ENCODE results near the gene STAB1. TPM values are rescaled to one million over a fixed set of nuclear protein-coding genes. Genes with fewer than 3 reads are reported as not detected.
A peak's percentile ranks its signal among the peaks of the same experiment; 100 is the strongest.

STAB1 gene
- total and polyA plus RNA-seq, 2 donors (not counting 1 experiment from before 2014, with no cell fraction given): under 0.01 to 0.09 TPM

DNA sequence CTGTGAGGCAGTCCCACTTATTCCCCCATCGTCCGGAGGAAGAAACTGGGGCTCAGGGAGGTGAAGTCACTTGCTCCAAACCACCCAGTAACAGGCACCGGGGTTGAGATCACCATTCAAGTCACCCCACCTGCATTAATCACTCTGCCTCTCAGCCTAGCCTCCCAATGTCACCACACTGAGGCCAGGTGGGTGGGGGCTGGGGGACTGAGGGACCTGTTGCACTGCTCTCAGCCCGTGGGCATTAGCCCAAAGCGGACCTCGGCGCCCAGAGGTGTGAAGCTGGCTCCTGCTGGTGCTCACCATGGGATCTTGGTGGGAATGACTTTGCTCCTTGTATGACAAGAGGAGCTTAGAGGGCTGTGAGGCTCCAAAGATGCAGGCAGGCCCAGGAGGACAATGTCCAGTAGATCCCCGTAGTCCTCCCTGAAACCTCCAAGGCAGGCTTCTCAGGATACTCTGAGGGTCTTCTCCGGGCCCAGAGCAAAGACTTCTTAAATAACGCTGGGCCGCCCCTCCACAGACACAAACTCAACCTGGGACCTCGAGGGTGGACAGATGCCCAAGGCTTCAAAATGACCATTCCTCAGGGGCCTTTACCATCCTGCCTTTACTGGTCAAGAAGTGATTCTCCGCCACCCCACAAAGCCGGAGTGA is 36.9 kb downstream of the STAB1 start:
- peaks cover 11% of the 10 kb centered on the region for H3K36me3 ChIP-seq (ENCODE audit: control insufficient read depth, insufficient read depth, low read length)
- no peaks in the 10 kb centered on the region for H3K27me3 ChIP-seq (ENCODE audit: control insufficient read depth, insufficient read depth, low read length)
- H3K4me2 ChIP-seq (ENCODE audit: extremely low read depth, insufficient read depth, low read length): peak overlapping the region; percentile 85
- no peaks in the 10 kb centered on the region for H3K9me3 ChIP-seq (ENCODE audit: control insufficient read depth, insufficient read depth, low read depth, low read length)
- peaks cover 27% of the 10 kb centered on the region for H3K79me2 ChIP-seq (ENCODE audit: control insufficient read depth, insufficient read depth, low read length)
- H3K9ac ChIP-seq (ENCODE audit: insufficient read depth, low read length): peak overlapping the region; percentile 23
- peak overlapping the region; percentile 23 for H3K27ac ChIP-seq (ENCODE audit: insufficient read depth, low read length)
- peak overlapping the region; percentile 61 to 80 (median 70) for H3K4me3 ChIP-seq (replicated peaks in 1 of 4; ENCODE audit: control extremely low read depth in 1 of 4, insufficient read depth in 1 of 4, low read depth in 3 of 4, low read length in 4 of 4)
- no peaks in the 10 kb centered on the region for H4K20me1 ChIP-seq (ENCODE audit: control insufficient read depth, extremely low read depth, insufficient read depth, low read length)
- TF ChIP-seq, protein P1, sequence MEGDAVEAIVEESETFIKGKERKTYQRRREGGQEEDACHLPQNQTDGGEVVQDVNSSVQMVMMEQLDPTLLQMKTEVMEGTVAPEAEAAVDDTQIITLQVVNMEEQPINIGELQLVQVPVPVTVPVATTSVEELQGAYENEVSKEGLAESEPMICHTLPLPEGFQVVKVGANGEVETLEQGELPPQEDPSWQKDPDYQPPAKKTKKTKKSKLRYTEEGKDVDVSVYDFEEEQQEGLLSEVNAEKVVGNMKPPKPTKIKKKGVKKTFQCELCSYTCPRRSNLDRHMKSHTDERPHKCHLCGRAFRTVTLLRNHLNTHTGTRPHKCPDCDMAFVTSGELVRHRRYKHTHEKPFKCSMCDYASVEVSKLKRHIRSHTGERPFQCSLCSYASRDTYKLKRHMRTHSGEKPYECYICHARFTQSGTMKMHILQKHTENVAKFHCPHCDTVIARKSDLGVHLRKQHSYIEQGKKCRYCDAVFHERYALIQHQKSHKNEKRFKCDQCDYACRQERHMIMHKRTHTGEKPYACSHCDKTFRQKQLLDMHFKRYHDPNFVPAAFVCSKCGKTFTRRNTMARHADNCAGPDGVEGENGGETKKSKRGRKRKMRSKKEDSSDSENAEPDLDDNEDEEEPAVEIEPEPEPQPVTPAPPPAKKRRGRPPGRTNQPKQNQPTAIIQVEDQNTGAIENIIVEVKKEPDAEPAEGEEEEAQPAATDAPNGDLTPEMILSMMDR (conservative IDR thresholded peaks at IDR 0.05 in 1 of 2, IDR thresholded peaks at IDR 0.05 in 1 of 2; ENCODE audit: low read depth in 1 of 2, low read length in 2 of 2): no peak
- no peak for TF ChIP-seq EZH2 (IDR thresholded peaks at IDR 0.05; ENCODE audit: low read length, missing control alignments)
- no peak overlapping the region for H2AFZ ChIP-seq (ENCODE audit: low read length)
- peaks cover 24% of the 10 kb centered on the region for H3K4me1 ChIP-seq (ENCODE audit: control insufficient read depth, extremely low read depth, insufficient read depth, low read length)
- no peak for DNase-seq (ENCODE audit: low read depth in 2 of 2)

DNA sequence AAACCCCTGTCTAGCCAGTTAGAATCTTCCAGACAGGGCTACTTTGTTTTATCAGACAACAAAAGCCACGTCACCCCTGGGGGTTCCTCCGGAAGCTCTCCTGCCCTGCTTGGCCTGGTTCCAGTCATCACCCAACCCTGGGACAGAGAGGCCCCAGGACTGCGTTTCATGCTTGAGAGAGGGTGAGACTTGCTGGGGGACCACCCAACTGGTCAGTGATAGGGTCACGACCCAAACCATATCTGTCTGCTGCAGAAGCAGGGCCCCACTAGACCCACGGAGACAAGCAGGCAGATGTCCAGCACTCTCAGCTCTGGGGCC is 37.3 kb downstream of the STAB1 start:
- Histone ChIP-seq H3K4me1 (ENCODE audit: control insufficient read depth, extremely low read depth, insufficient read depth, low read length) (peaks cover 19% of the 10 kb centered on the region), H3K4me2 (ENCODE audit: extremely low read depth, insufficient read depth, low read length) (peak overlapping the region; percentile 85), H3K36me3 (ENCODE audit: control insufficient read depth, insufficient read depth, low read length) (peaks cover 7% of the 10 kb centered on the region), H3K4me3 (replicated peaks in 1 of 4; ENCODE audit: control extremely low read depth in 1 of 4, insufficient read depth in 1 of 4, low read depth in 3 of 4, low read length in 4 of 4) (peak overlapping the region; percentile 61 to 80 (median 70)), H4K20me1 (ENCODE audit: control insufficient read depth, extremely low read depth, insufficient read depth, low read length) (no peaks in the 10 kb centered on the region), H3K79me2 (ENCODE audit: control insufficient read depth, insufficient read depth, low read length) (peaks cover 32% of the 10 kb centered on the region), H2AFZ (ENCODE audit: low read length) (no peak overlapping the region), H3K27me3 (ENCODE audit: control insufficient read depth, insufficient read depth, low read length) (no peaks in the 10 kb centered on the region), H3K9me3 (ENCODE audit: control insufficient read depth, insufficient read depth, low read depth, low read length) (no peaks in the 10 kb centered on the region), H3K27ac (ENCODE audit: insufficient read depth, low read length) (peak overlapping the region; percentile 23), H3K9ac (ENCODE audit: insufficient read depth, low read length) (peak overlapping the region; percentile 65)
- TF ChIP-seq, protein P1 (conservative IDR thresholded peaks at IDR 0.05 in 1 of 2, IDR thresholded peaks at IDR 0.05 in 1 of 2; ENCODE audit: low read depth in 1 of 2, low read length in 2 of 2): no peak
- TF ChIP-seq EZH2 (IDR thresholded peaks at IDR 0.05; ENCODE audit: low read length, missing control alignments): no peak
- DNase-seq (ENCODE audit: low read depth in 2 of 2): peak; percentile 58 to 62

DNA sequence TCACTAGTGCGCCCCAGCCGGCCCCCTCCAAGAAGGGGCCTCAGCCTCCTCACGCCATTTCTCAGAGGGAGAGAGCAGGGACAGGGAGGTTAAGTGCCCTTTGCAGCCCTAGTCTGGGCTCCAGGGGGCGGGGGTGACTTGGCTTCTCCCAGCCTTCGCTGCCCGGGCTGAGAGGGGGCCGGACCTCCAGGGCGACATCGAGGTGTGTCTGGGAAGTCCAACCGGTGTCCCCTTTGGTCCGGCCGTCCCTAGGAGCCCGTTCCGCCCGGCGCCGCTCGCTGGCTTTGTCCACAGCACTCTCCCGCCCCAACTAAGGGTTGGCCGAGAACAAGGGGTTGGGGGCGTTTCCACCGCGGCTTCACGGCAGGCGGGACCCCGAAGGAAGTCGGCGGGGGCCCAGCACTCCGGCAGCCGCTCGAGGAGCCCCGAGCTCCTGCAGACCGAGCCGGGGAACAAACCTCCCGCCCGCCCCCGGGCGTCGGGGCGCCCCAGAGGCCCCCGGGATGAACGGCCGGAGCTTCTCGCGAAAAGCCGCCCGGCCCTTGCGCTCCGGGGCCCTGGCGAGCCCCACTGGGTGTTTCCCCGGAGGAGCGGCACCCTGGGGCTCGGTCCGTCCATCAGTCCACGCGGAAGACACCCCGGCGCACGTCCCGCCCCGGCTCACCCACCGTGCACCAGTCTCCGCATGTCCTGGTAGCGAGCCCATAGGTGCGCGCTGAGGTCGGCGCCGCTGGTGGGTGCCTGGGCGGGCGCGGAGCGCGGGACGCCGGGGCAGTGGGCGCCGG is 37.9 kb downstream of the STAB1 start:
- DNase-seq (ENCODE audit: low read depth in 2 of 2): peak; percentile 10 to 15
- Histone ChIP-seq H3K79me2 (ENCODE audit: control insufficient read depth, insufficient read depth, low read length) (peaks cover 37% of the 10 kb centered on the region), H3K27ac (ENCODE audit: insufficient read depth, low read length) (peak overlapping the region; percentile 27), H3K4me2 (ENCODE audit: extremely low read depth, insufficient read depth, low read length) (peak overlapping the region; percentile 85), H3K27me3 (ENCODE audit: control insufficient read depth, insufficient read depth, low read length) (no peaks in the 10 kb centered on the region), H3K4me1 (ENCODE audit: control insufficient read depth, extremely low read depth, insufficient read depth, low read length) (peaks cover 21% of the 10 kb centered on the region), H3K4me3 (replicated peaks in 1 of 4; ENCODE audit: control extremely low read depth in 1 of 4, insufficient read depth in 1 of 4, low read depth in 3 of 4, low read length in 4 of 4) (peak overlapping the region; percentile 61 to 80 (median 70)), H3K9me3 (ENCODE audit: control insufficient read depth, insufficient read depth, low read depth, low read length) (no peaks in the 10 kb centered on the region), H3K9ac (ENCODE audit: insufficient read depth, low read length) (peak overlapping the region; percentile 65), H3K36me3 (ENCODE audit: control insufficient read depth, insufficient read depth, low read length) (peaks cover 2% of the 10 kb centered on the region), H2AFZ (ENCODE audit: low read length) (no peak overlapping the region), H4K20me1 (ENCODE audit: control insufficient read depth, extremely low read depth, insufficient read depth, low read length) (no peaks in the 10 kb centered on the region)
- TF ChIP-seq, protein P1 (conservative IDR thresholded peaks at IDR 0.05 in 1 of 2, IDR thresholded peaks at IDR 0.05 in 1 of 2; ENCODE audit: low read depth in 1 of 2, low read length in 2 of 2): no peak
- no peak for TF ChIP-seq EZH2 (IDR thresholded peaks at IDR 0.05; ENCODE audit: low read length, missing control alignments)
